SK-N-SH treated with all-trans-retinoic acid at 6 μM for 48 hours (cell line): ENCODE measurements around the gene SORCS2.

Experiments
- ARNTL ChIP-seq: fragments of 450-650 bp; formaldehyde crosslinking; IDR thresholded peaks from 2 replicates; pipeline ENCODE4 v1.5.0; 2020; ENCODE audit warnings: low read depth, mild to moderate bottlenecking, moderate library complexity, borderline replicate concordance
- BACH2 ChIP-seq: fragments of 250-450 bp; sonication (Bioruptor Pico); IDR thresholded peaks from 2 replicates; pipeline ENCODE4 v1.9.0; 2021; ENCODE audit warnings: mild to moderate bottlenecking, borderline replicate concordance
- ESRRG ChIP-seq: fragments of 250-450 bp; sonication (Bioruptor Pico); IDR thresholded peaks from 2 replicates; pipeline ENCODE4 v1.6.1; 2021; ENCODE audit warnings: mild to moderate bottlenecking
- OSR1 ChIP-seq: fragments of 250-450 bp; sonication (Bioruptor Pico); IDR thresholded peaks from 2 replicates; pipeline ENCODE4 v1.8.0; 2022; ENCODE audit warnings: moderate library complexity, mild to moderate bottlenecking, inconsistent platforms
- PPARA ChIP-seq: fragments of 250-450 bp; sonication (Bioruptor Pico); IDR thresholded peaks from 2 replicates; pipeline ENCODE4 v1.5.0; 2020; ENCODE audit warnings: mild to moderate bottlenecking, borderline replicate concordance
- RARB ChIP-seq: fragments of 250-450 bp; sonication (Bioruptor Pico); IDR thresholded peaks from 2 replicates; pipeline ENCODE4 v1.8.0; 2021; ENCODE audit warnings: mild to moderate bottlenecking, moderate library complexity
- ZFP3 ChIP-seq: fragments of 250-450 bp; sonication (Bioruptor Pico); IDR thresholded peaks from 2 replicates; pipeline ENCODE4 v1.5.0; 2020; ENCODE audit warnings: mild to moderate bottlenecking, moderate library complexity
- ZFP30 ChIP-seq: fragments of 450-650 bp; formaldehyde crosslinking; IDR thresholded peaks from 2 replicates; pipeline ENCODE4 v1.5.0; 2022; ENCODE audit warnings: mild to moderate bottlenecking, moderate library complexity
- ZNF565 ChIP-seq: fragments of 450-650 bp; formaldehyde crosslinking; conservative IDR thresholded peaks from 2 replicates; pipeline ENCODE4 v1.5.0; 2020; ENCODE audit warnings: low read depth, mild to moderate bottlenecking, moderate library complexity
- ZNF8 ChIP-seq: fragments of 450-650 bp; formaldehyde crosslinking; IDR thresholded peaks from 2 replicates; pipeline ENCODE4 v1.5.0; 2020; ENCODE audit warnings: mild to moderate bottlenecking, moderate library complexity
- TF ChIP-seq, protein P1 (sequence below): fragments of 250-450 bp; sonication (Bioruptor Pico); IDR thresholded peaks from 2 replicates; pipeline ENCODE4 v1.8.0; 2020; ENCODE audit warnings: mild to moderate bottlenecking, moderate library complexity, borderline replicate concordance
- TF ChIP-seq, protein P2 (sequence below): fragments of 250-450 bp; sonication (Bioruptor Pico); IDR thresholded peaks from 2 replicates; pipeline ENCODE4 v1.5.1; 2020; ENCODE audit warnings: low read depth, mild to moderate bottlenecking, moderate library complexity

DNA sequence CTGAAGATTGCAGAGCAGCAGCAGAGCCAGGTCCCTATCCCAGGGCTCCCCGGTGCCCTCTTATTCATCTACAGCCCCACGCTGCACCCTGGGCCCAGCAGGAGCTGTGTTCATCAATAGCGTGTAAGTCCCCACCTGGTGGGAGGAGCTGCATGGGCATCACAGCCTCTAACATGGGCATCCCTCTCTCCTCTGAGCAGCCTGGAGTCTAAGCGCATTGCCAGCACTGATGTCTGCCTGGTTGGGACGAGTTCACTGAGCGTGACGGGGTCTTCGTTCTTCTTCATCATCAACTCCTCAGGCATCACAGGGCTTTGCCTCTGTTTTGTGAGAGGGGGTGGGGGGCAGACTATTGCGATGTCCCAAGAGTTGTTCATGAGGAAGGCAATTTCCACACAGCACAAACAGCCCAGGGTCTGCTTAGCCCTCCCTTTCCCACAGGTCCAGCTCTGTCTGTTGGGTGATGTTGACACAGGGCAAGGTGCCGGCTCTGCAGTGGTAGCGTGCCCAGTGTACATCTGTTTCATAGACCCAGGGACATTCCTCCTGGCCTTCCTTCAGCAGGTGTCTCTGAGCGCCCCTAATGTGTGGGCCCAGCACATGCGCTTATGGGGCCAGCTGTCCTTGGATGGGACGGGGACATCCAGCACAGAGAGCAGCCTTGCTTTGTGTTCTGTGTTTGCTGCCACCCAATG, 85.9 kb downstream of the SORCS2 start:
- TF ChIP-seq, protein P1, sequence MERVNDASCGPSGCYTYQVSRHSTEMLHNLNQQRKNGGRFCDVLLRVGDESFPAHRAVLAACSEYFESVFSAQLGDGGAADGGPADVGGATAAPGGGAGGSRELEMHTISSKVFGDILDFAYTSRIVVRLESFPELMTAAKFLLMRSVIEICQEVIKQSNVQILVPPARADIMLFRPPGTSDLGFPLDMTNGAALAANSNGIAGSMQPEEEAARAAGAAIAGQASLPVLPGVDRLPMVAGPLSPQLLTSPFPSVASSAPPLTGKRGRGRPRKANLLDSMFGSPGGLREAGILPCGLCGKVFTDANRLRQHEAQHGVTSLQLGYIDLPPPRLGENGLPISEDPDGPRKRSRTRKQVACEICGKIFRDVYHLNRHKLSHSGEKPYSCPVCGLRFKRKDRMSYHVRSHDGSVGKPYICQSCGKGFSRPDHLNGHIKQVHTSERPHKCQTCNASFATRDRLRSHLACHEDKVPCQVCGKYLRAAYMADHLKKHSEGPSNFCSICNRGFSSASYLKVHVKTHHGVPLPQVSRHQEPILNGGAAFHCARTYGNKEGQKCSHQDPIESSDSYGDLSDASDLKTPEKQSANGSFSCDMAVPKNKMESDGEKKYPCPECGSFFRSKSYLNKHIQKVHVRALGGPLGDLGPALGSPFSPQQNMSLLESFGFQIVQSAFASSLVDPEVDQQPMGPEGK (CRISPR knock-in tag), result no peak
- TF ChIP-seq ZNF8 (CRISPR knock-in tag) (no peak), BACH2 (CRISPR knock-in tag) (no peak), ARNTL (CRISPR knock-in tag) (no peak), ZFP3 (CRISPR knock-in tag) (no peak), PPARA (CRISPR knock-in tag) (no peak), OSR1 (no peak), RARB (CRISPR knock-in tag) (no peak), ZFP30 (CRISPR knock-in tag) (no peak), ESRRG (no peak), ZNF565 (CRISPR knock-in tag) (no peak)
- TF ChIP-seq, protein P2, sequence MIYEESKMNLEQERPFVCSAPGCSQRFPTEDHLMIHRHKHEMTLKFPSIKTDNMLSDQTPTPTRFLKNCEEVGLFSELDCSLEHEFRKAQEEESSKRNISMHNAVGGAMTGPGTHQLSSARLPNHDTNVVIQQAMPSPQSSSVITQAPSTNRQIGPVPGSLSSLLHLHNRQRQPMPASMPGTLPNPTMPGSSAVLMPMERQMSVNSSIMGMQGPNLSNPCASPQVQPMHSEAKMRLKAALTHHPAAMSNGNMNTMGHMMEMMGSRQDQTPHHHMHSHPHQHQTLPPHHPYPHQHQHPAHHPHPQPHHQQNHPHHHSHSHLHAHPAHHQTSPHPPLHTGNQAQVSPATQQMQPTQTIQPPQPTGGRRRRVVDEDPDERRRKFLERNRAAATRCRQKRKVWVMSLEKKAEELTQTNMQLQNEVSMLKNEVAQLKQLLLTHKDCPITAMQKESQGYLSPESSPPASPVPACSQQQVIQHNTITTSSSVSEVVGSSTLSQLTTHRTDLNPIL (CRISPR knock-in tag), result no peak
